IPS-11a (cell line): Measurements from ENCODE around the gene AQP10.
"Not testable (repeated sequence)": the region's sequence is repeated elsewhere in the genome, so short reads cannot be mapped to it uniquely, and the experiment has no call there.

Experiments used
- H3K4me3 ChIP-seq: one replicate; pipeline ENCODE4 v1.5.1; 2013; ENCODE audit warnings: low read depth, low read length, control low read depth

Gene AQP10

DNA sequence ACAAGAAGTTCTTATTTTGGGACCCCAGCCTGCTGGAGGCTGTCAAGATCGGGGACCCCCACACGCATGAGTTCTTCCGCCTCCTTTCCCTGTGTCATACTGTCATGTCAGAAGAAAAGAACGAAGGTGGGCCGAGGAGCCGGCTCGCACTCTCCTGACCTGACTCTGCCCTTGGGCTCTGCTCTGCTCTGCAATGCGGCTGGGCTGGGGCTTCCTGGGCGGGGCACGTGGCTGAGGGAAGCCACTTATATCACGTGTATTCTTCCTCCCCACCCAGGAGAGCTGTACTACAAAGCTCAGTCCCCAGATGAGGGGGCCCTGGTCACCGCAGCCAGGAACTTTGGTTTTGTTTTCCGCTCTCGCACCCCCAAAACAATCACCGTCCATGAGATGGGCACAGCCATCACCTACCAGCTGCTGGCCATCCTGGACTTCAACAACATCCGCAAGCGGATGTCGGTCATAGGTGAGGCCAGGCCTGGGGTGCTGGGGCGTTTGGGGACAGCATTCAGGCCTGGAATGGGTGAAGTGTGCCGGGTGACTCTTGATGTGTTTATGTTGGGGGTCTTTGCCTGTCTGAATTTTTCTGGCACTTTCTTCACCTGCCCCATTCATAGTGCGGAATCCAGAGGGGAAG, 22.1 kb downstream of the AQP10 start:
- H3K4me3 ChIP-seq, result no peak overlapping the region

DNA sequence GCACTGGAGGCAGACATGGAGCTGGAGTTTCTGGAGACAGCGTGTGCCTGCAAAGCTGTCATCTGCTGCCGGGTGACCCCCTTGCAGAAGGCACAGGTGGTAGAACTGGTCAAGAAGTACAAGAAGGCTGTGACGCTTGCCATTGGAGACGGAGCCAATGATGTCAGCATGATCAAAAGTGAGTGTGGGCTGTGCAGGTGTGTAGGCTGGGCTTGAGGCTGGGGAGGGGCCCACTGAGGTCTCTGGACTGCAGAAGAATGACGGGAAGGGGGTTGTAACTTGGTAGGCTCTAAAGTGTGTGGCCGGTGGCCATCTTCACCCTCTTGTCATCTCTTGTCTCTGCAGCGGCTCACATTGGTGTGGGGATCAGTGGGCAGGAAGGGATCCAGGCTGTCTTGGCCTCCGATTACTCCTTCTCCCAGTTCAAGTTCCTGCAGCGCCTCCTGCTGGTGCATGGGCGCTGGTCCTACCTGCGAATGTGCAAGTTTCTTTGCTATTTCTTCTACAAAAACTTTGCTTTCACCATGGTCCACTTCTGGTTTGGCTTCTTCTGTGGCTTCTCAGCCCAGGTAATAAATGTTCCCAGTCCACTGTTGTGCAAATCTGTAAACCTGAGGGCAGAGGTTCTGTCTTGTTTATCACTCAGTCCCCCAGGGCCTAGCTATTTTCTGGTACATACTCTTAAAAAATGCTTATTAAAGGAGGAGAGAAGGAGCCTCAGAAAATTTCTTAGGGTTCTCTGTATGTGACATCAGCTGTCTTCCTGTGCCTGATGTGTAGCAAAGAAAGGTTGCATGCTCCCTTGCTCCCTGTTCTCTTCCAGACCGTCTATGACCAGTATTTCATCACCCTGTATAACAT, 24.3 kb downstream of the AQP10 start:
- H3K4me3 ChIP-seq, result no peak overlapping the region

DNA sequence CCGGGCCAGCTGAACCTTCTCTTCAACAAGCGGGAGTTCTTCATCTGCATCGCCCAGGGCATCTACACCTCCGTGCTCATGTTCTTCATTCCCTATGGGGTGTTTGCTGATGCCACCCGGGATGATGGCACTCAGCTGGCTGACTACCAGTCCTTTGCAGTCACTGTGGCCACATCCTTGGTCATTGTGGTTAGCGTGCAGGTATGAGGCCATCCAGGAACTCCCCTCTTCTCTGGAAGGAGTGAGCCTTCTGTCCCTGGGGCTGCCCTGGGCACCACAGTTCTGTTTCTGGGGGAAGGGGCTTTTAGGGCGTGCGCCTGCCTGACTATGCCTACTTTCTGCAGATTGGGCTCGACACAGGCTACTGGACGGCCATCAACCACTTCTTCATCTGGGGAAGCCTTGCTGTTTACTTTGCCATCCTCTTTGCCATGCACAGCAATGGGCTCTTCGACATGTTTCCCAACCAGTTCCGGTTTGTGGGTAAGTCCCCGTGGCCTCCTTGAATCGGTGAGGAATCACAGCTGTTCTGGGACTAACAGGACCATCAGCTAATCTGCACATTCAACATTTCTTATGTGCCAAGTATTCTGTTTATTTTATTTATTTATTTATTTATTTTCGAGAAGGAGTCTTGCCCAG, 25.5 kb downstream of the AQP10 start:
- H3K4me3 ChIP-seq, result no peak overlapping the region

DNA sequence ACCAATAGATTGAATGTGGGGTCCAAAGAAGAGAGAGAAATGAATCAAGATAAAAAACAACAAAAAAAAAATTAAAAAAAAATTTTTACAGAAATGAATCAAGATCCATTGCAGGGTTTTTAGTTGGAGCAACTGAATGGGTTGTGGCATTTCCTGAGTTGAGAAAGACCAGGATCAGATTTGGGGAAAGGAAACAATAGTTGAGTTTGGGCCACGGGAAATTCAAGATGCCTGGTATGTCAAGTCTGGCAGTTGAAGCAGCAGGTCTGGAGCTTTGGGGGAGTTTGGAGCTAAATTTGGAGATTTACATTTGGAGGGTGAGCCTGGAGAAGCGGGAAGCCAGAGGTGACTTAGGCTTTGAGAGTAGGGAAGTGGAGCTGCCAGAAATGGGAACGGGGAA, 27.1 kb downstream of the AQP10 start:
- H3K4me3 ChIP-seq, result no peak overlapping the region

DNA sequence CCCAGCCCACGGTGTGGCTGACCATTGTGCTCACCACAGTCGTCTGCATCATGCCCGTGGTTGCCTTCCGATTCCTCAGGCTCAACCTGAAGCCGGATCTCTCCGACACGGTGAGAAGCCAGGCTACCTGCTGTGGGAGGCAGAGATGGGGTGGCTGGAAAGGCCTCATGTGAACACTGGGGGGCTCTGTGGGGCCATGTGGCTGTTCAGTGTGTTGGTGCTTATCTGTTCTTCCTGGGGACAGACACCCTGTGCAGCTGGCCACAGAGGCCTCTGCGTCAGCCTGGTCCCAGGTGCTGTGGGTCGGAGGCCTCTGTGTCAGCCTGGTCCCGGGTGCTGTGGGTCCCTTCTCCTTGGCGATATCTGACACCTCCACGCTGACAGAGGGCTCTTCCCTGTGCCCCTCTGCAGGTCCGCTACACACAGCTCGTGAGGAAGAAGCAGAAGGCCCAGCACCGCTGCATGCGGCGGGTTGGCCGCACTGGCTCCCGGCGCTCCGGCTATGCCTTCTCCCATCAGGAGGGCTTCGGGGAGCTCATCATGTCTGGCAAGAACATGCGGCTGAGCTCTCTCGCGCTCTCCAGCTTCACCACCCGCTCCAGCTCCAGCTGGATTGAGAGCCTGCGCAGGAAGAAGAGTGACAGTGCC, 27.7 kb downstream of the AQP10 start:
- H3K4me3 ChIP-seq, result no peak overlapping the region

DNA sequence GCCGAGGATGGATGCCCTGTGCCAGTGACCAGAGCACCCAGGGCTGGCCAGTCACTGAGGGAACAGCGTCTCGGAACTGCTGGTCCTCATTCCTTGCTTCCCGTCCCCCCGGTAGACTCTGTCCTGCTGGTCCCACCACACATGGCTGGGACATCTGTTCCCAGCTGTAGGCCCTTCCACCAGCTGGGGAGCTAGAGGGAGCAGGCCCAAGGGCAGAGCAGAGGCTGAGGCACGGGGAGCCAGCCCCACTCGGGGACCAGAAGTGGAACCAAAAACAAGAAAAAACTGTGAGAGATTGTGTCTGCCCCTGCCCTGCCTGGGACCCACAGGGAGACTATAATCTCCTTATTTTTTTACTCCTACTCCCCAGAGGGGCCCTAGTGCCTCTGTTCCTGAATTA, 28.2 kb downstream of the AQP10 start:
- H3K4me3 ChIP-seq, result no peak overlapping the region

DNA sequence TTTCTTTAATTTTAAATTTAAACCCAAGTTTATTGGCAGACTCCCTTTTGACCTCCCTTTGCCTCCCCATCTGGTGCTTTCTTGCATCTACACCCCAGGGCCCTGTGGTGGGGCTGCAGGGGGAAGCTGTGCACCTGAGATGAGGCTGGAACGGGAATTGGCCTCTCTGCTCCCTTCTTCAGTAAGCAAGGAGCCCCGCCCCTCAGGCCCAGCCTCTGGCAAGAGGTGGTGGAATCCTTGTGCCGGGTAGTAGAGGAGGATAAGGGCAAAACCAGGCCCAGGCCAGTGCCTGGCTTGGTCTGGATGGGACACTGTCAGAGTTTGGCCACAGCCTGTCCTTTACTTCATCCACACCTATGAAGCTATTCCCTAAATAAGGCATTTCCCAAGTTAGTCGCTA, 29.5 kb downstream of the AQP10 start:
- H3K4me3 ChIP-seq, result no peak overlapping the region

DNA sequence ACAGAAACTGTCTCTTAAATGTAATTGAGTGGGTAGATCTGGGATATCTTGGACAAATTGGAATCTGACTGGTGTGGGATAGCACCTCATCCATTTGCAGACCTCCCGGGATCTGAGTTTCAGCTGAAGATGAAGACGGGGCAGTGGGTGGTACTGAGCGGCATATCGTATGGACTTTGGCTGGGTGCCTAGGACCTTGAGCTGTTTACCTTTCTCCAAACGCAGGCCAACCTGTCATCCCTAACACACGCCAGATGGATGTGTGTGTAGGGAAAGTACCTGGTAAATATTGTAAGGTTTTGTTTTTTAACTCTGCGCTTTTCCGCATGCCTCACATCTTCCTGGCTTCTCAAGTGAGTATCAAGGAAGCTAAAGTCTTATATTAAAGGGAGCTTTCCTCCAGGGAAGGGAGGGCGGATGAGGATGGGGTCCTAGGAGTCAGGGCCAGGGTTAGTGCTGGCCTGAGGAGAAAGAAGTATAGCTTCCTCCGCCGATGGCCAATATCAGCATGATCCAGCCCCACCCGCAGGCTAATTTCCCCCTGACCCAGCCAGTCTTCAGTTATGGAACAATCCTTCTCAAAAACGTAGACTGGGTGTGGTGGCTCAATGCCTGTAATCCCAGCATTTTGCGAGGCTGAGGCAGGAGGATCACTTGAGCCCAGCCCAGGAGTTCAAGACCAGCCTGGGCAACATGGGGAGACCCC, 30.6 kb downstream of the AQP10 start:
- no peak overlapping the region for H3K4me3 ChIP-seq

DNA sequence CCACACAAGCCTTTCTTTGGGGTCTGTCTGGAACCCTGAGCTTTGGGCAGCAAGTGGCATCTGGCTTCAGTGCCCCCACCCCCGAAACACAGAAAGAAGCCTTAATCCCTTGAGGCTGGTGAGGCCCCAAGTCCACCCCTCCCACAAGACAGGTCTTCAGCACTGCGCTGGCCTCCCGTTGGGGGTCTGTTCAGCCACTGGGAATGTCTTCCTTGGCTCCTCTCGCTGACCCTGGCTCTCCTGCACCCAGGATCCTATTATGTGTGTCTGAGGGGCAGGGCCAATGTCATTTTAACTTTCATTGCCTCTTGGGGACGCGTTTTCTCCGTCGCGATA, 31.3 kb downstream of the AQP10 start:
- H3K4me3 ChIP-seq, result peak overlapping the region; percentile 53

DNA sequence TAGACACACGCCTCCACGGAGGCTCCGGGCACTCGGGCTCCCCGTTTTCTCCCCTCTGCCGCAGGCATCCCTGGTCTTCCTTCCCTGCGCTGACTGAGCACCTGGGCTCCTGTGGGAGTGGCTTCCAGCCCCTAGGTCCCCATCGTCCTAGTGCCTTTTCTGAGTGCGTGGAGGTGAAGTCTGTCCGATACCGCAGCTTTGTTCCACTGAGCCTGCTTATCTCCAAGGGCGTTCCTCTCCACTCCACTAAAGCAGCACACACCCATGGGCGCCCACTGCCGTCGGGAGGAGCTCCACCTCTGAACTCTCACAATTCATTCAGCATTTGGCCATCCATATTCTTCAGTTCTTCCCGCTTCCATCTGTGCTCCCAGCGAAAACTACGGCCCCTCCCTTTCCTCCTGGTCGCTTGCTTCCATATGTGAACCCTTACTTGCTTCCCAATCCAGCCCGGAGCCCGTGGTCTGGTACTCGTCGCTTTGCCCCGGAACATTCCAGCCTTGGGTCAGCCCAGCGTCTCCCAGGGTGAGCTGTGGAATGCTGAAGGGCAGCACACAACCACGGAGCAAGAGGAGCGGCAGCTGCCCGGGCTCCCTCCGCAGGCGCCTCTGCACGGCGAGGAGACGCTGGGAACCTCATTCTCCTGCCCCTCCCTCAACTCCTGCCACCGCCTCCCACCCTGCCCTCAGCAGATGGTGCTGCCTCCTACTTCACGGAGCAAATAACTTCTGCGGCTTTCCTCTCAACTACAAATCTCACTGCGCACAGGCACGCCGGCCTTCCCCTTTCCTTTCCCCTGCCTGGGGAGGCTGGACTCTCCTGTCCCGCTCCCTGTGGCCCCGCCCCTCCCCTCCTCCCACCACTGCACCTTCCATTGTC, 31.9 kb downstream of the AQP10 start:
- H3K4me3 ChIP-seq, result peak overlapping the region; percentile 53

DNA sequence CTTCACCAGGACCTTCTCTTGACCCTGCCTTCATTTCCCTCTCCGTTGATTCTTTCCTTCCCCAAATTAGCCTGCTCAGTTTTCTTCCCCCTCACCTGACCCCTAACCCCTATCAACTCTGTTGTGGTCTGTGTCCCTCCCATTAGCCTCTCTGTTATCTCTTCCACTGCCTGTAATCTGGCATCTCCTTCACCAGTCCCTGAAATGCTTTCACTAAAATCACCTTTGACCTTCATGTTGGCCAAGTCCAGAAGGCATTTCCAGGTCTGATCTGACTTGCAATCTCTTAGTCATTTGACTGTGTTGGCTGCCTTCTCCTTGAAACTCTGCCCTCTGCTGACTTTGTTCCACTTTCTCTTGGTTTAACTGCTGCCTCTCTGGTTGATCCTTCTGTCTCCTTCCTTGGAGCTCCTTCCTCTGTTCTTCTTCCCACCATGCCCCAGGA, 32.6 kb downstream of the AQP10 start:
- H3K4me3 ChIP-seq, result no peak overlapping the region

DNA sequence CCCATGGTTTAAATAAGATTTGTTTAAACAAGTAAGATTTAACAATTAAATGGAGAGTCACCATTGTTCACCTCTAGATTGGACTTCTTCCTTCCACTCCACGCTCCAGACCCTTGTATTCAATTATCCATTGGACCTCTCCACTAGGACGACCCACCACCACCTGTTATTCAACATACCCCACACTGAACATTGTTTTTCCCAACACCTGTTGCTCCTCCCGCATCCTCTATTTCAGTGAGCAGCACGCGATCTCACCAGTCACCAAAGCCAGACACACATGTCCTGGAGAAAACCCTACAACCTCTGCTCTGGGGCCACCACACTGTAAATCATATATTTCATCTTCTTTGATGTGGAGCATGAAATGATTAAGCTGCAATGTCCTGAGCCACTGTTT, 33.1 kb downstream of the AQP10 start:
- no peak overlapping the region for H3K4me3 ChIP-seq

DNA sequence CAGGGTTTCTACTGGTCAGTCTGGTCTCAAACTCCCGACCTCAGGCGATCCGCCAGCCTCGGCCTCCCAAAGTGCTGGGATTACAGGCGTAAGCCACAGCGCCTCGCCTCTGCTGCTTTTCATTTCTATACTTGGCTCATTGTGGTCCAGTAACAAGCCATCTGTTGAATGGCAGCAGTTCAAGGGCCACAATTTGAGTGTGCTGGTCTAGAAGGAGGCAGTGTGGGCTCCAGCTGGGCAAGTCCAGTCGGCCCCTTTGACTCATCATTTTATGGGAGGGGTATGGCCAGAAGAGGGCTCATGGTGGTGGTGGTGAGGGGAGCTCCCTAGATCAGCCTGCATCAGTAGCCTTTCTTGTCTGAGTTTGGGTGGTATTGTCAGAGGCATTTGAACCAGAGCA, 37.6 kb downstream of the AQP10 start:
- no peak overlapping the region for H3K4me3 ChIP-seq

DNA sequence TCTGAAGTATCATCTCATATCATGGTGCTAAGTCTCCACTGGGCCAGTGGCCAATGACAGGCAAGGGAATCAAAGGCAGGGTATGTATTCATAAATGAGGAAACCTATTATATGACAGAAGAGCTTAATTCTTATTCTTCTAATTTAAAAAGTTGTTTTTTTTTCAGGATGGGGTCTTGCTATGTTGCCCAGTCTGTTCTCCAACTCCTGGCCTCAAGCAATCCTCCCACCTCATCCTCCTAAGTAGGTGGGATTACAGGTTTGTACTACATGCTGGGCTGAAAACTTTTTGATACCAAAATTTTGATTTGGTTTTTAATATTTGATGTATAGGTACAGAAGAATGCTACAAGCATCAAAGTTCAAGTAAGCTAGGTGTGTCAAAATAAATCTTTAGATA, 39.4 kb downstream of the AQP10 start:
- no peak overlapping the region for H3K4me3 ChIP-seq

DNA sequence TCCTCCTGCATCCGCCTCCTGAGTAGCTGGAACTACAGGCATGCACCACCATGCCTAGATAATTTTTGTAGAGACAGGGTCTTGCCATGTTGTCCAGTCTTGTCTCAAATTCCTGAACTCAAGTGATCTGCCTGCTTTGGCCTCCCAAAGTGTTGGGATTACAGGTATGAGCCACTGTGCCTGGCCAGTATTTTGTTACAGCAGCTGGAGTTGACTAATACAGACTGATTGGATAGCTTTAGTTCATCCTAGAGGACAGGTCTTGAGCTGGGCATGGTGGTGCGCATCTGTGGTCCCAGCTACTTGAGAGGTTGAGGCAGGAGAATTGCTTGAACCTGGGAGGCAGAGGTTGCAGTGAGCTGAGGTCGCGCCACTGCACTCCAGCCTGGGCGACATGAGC, 40.0 kb downstream of the AQP10 start:
- not testable (repeated sequence) for H3K4me3 ChIP-seq

DNA sequence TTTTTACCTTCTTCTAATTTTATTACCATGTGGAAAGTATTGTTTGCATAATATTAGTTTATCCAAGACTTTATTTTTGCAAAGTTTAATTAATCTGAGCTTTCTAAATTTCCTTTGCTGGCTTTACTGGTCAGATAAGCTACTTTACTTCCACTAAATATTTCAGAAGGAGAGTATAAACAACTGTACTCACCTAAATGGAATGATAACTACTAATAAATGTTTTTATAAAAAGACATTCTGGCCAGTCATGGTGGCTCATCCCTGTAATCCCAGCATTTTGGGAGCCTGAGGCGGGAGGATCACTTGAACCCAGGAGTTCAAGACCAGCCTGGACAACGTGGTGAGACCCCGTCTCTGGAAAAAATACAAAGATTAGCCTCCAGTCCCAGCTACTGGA, 40.5 kb downstream of the AQP10 start:
- no peak overlapping the region for H3K4me3 ChIP-seq

DNA sequence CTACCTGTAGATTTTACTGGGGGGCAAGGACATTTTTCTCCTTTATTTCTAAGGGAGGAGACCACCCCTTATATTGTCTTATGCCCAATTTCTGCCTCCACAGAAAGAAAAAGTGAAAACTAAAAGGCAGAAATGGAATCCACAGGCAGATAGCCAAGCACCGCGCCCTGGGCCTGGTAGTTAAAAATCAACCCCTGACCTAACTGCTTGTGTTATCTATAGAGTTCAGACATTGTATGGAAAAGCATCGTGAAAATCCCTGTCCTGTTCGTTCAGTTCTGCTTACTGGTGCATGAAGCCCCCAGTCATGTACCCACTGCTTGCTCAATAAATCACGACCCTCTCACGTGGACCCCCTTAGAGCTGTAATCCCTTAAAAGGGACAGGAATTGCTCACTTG, 50.5 kb downstream of the AQP10 start:
- no peak overlapping the region for H3K4me3 ChIP-seq

DNA sequence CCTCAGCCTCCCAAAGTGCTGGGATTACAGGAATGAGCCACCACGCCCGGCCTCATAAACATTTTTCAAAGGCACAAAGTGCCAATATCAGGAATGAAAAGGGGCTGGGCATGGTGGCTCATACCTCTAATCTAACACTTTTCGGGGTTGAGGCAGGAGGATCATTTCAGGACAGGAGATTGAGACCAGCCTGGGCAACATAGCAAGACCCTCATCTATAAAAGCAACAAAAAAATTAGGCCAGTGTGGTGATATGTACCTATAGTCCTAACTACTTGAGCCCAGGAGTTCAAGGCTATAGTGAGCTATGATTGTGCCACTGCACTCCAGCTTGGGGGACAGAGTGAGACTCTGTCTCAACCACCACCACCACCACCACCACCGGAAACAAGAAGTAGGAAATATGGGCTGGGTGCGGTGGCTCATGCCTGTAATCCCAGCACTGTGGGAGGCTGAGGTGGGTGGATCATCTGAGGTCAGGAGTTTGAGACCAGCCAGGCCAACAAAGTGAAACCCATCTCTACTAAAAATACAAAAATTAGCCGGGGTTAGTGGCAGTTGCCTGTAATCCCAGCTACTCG, 53.0 kb downstream of the AQP10 start:
- H3K4me3 ChIP-seq, result not testable (repeated sequence)
